IPS DF 4.7 (cell line): ENCODE results near the gene GRP.
"Not testable (repeated sequence)": the region's sequence is repeated elsewhere in the genome, so short reads cannot be mapped to it uniquely, and the experiment has no call there.

ENCODE experiments used
- DNase-seq: peaks from one replicate; pipeline ENCODE4 v3.0.0-alpha.2; 2013; ENCODE audit warnings: low spot score; ENCODE audit errors: extremely low read depth

GRP gene

GRCh38 chr18:59229191-59229590 is 9.2 kb downstream of the GRP start:
- DNase-seq = no peak

- no peak for DNase-seq
Observed at GRCh38 chr18:59229701-59230443, 9.9 kb downstream of the GRP start.

GRCh38 chr18:59231114-59231513 is 11.2 kb downstream of the GRP start:
- DNase-seq = no peak

GRCh38 chr18:59231877-59232276 is 11.9 kb downstream of the GRP start:
- no peak for DNase-seq

- DNase-seq = no peak
Observed at GRCh38 chr18:59232309-59233016, 12.5 kb downstream of the GRP start.

- DNase-seq = no peak
Observed at GRCh38 chr18:59233017-59233410, 13.1 kb downstream of the GRP start.

GRCh38 chr18:59238385-59238784 is 18.4 kb downstream of the GRP start:
- DNase-seq = no peak

- no peak for DNase-seq
Observed at GRCh38 chr18:59239642-59240041, 19.7 kb downstream of the GRP start.

GRCh38 chr18:59242906-59243305 is 22.9 kb downstream of the GRP start:
- no peak for DNase-seq

- no peak for DNase-seq
Observed at GRCh38 chr18:59246796-59247195, 26.8 kb downstream of the GRP start.

GRCh38 chr18:59249199-59249774 is 29.3 kb downstream of the GRP start:
- no peak for DNase-seq

GRCh38 chr18:59255491-59255890 is 35.5 kb downstream of the GRP start:
- DNase-seq = not testable (repeated sequence)

- not testable (repeated sequence) for DNase-seq
Observed at GRCh38 chr18:59261842-59262241, 41.9 kb downstream of the GRP start.

- not testable (repeated sequence) for DNase-seq
Observed at GRCh38 chr18:59262243-59262642, 42.3 kb downstream of the GRP start.

- DNase-seq = no peak
Observed at GRCh38 chr18:59263661-59264060, 43.7 kb downstream of the GRP start.

GRCh38 chr18:59264121-59264571 is 44.2 kb downstream of the GRP start:
- DNase-seq = no peak

- no peak for DNase-seq
Observed at GRCh38 chr18:59264651-59265245, 44.8 kb downstream of the GRP start.

- DNase-seq = no peak
Observed at GRCh38 chr18:59265246-59265973, 45.5 kb downstream of the GRP start.

- DNase-seq = no peak
Observed at GRCh38 chr18:59265974-59266369, 46.0 kb downstream of the GRP start.

GRCh38 chr18:59266459-59266858 is 46.5 kb downstream of the GRP start:
- DNase-seq = no peak

- DNase-seq = no peak
Observed at GRCh38 chr18:59266886-59267502, 47.0 kb downstream of the GRP start.
